GM10847 (cell line): ENCODE data around the gene TMTC1.

Experiments used
- POLR2A ChIP-seq: IDR thresholded peaks from 2 replicates; pipeline ENCODE4 v1.6.1; 2011; ENCODE audit not compliant: insufficient read length; ENCODE audit errors: extremely low read depth

TMTC1 gene

DNA sequence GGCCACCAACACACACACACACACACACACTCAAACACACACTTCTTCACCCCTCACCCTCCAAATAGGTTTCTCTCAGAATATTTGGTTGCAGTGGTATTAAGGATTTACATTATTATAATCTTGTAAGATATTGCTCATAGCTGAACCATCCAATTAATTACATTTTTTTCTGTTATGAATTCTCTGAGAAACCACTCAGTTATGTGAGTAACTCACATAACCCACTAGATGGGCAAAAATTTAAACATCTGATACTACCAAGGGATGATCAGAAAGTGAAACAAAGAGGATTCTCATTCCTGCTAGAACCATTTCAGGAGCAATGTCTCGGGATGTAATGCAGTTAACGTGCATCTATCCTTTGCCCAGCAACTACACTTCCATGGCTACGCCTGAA lies 31.6 kb downstream of the TMTC1 start:
- no peak for TF ChIP-seq POLR2A

DNA sequence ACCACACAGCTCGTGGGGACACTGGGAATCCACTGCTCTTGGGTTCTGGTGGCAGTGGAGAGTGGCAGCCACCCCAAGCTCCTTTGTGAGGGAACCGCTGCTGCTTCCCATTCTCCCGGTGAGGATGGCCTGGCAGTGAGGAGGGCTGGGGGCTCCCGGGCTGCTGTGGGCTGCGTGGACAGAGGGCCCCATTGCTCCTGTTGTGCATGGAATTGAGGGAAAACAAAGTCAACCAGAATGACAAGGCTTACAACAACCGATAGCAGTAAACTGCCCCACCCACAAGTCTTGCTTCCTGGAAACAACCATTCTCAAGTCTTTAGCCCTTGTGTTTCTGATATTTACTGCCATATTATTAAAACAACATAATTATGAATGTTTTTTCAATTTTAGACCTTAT lies 32.1 kb downstream of the TMTC1 start:
- TF ChIP-seq POLR2A = no peak

DNA sequence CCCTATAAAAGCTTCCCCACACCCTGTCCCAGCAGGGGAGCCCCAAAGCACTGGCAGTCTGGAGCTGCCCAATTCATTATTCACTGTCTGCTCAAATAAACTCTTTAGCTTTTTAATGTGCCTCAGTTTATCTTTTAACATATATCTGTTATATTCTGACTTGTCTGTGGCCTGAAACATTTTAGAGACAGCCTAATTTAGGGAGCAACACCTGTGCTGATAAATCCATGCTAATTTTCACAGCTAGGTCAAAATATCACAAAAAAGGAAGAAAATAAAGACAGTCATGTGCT lies 32.9 kb downstream of the TMTC1 start:
- TF ChIP-seq POLR2A = no peak

DNA sequence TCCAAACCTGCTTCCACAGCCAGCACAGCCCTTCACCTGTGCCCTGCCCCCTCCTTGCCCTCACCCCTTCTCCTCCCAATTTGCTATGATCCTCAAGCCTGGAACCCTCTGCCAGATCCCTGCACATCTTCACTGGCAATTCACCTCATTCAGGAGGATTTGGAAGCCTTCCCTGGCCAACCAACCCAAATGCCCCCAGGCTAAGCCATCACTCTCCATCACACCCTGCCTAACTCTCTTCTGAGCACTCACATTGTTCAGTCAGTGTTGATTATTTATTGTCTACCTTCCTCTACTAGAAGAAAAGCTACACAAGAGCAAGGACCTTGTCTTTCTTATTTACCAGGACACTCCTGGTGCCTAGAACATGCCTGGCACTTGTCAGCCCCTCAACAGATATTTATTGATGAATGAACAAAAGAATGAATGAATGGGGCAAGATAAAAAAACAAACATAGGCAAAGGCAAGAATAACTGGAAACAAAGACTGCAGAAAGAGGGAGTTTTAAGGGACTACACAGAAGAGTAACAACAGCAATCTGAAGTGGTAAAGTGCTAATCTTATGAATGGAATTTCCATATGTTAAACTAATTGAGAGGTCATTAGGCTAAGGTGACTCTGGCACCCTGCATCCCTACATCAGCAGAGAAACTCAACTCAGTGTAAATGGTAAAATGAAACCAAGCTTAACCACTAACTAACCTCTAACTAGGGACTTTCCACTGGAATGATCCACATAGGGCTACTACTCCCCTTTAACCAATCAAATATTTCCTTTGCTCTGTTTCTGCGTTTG lies 33.4 kb downstream of the TMTC1 start:
- no peak for TF ChIP-seq POLR2A

DNA sequence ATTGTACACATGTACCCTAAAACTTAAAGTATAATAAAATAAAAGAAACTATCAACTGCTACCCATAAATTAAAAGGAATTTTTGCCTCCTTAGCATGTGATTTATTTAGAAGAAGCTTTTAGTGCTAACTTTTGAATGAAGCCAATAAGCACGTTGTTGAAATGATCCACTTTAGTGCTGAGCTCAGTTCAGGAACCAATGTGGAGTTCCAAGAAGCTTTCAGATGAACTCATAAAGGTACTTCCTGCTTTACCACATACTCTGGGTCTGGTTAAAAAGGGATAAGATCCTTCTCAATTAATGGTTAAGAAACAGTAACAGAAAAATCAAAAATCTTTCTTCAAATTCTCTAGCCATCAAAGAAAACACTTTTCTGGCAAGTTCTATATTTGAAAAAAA lies 39.4 kb downstream of the TMTC1 start:
- TF ChIP-seq POLR2A = no peak

DNA sequence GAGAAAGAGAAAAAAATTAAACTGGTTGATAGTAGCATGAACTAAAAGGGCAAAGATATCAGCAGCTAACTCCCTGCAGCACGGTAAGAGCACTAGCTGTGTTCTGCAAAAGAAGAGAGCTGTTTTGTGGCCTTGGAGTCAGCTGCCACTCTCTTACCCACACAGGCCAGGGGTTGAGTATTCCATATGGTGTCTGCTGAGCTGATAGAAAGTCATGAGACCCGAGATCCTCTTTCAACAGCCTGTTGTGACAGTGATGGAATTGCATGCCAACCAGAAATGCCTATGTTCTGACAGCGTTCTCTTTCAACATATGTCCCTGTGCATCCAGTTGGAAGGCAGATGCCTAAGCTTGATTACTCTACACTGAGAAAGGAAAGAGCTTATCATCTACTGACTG lies 39.9 kb downstream of the TMTC1 start:
- TF ChIP-seq POLR2A = no peak

DNA sequence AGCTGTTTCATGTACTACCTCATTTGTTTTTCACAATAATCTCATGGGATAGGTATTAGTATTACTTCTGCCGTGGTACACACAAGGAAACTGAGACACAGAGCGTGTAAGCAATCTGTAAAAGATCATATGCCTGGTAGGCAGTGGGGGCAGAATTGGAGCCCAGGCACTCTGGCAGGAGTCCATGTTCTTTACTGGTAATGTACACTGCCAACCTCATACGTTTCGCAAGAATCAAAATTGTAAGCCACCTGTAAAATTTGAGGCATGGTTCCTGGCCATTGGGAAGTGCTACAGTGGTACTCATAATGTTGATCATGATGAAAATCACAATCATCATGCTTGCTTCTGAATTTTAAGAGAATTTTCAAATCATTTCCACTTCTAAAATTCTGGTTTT lies 40.7 kb downstream of the TMTC1 start:
- TF ChIP-seq POLR2A = no peak

DNA sequence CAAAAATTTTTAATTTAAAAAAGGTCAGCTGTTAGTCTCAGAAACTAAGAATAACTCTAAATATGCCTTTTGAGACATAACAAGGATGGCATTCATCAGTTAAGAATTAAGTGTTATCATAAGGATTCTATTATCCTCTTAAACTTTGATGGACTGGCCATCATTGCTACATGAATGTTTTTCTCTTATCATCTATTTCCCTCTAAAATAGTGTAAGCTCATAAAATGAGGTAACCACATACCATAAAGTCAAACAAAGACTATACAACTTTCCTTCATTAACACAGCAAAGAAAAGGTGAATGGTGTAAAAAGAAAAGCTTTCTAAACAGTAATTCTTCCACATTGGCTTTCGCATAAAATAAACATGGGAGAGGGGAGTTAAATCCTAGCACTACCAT lies 41.1 kb downstream of the TMTC1 start:
- TF ChIP-seq POLR2A = no peak

DNA sequence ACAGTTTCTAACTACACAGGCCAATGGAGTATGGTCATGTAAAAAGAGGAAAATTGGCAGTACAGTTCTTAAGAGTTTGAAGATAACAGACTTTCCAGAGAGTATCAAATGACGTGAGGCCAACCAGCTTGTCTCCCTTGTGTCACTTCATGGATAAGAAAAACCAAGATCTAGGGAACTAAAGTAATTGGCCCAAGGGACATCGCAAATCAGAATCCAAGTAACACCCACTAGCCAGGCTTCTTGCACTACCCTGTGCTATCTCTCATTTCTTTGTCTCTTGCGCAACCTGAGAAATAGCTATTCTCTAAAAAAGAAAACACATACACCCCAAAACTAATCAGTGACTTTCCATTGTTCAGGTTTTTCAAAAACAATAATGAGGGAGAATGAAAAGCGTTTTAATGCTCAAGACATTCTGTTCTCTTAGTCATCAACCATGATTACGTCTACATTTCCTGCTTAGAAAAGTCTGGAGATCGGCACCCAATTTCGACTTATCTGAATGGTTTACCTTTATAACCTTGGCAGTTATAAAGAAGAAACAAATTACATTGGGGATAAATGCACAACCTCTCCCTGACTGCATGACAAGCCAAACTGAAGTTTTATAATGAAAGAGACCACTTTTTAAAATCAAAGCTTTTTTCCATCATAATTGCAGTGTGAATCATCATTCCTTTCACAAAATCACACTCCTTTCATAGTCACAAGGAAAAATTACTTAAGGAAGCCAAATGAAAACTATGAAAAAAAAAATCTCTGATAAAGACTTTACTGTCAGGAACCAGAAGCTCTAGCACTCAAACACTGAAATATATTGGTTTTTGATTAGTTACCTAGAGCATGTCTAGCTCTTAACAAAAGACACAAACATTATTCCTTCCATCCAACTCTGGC lies 42.1 kb downstream of the TMTC1 start:
- no peak for TF ChIP-seq POLR2A

DNA sequence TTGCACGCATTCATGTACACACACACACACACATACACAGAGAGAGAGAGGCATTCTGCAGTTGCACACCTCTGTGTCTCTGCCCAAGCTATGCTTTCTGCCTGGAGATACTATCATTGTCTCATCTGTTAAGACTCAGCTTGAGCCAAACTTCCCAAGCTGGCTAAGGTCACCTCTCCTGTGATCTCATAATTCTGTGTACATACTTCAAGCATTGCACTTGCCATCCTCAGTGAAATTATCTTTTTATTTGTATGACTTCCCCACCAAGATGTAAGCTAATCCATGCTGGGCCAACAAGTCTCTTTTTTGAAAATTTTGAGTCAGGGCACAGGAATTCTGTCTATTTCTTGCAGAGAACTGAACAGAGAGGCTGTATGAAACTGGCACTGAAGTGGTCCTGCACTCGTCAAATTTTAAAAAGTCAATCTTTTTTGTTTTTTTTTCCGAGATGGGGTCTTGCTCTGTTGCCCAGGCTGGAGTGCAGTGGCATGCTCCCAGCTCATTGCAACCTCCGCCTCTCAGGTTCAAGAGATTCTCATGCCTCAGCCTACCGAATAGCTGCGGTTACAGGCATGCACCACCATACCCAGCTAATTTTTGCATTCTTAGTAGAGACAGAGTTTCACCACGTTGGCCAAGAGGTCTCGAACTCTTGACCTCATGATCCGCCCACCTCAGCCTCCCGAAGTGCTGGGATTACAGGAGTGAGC lies 44.3 kb downstream of the TMTC1 start:
- TF ChIP-seq POLR2A = no peak

DNA sequence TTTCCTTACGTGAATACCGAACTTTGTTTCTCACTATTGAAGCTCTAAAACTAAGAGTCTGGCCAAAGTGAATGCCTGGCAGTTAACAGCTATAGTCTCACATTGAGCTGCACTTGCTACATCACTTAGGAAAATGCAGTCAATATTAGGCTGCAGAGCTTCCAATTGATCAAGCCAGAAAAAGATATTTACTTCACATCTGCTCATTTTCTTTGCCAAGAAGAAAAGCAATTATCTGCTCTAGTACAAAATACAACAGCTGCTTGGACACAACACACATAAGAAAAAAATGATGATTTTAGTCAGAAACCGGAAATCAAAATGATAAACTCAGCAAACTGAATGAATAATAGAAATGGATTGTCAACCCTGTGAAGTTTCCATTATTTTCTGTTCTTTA lies 45.4 kb downstream of the TMTC1 start:
- no peak for TF ChIP-seq POLR2A

DNA sequence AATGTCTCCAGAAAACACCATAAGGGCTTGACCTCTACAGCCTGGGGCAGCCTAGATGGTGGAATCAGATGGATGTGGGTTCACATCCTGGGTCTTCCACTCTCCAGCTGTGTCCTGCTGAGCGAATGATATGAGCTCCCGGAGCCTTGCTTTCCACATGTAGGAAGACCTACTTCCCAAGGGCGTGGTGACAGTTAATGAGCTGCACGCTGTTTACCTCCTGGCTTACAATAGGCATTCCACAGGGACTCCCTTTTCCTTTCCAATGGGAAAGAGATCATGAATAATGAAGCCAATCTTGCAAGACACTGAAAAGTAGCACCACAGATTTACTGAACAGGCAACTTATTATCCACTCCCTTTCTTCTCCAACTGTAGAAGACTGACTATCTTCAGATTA lies 46.1 kb downstream of the TMTC1 start:
- TF ChIP-seq POLR2A = no peak

DNA sequence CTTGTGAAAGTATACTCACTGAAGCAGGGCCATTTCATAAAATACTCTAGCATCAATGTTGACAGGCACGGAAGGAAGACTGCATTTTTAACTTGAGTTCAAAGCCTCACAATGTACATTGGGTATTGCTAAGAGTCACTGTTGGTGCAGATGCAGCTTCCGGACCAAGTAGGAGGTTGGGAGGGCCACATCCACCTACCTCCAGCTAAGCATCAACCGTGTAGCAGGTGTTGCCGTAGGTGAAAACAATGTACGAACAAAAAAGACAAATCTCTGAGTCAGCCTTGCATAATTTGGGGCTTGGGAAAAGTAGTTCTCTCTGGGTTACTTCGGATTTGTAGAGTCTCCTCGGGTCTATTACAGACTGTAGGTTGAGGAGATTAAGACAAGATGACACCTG lies 48.1 kb downstream of the TMTC1 start:
- no peak for TF ChIP-seq POLR2A

DNA sequence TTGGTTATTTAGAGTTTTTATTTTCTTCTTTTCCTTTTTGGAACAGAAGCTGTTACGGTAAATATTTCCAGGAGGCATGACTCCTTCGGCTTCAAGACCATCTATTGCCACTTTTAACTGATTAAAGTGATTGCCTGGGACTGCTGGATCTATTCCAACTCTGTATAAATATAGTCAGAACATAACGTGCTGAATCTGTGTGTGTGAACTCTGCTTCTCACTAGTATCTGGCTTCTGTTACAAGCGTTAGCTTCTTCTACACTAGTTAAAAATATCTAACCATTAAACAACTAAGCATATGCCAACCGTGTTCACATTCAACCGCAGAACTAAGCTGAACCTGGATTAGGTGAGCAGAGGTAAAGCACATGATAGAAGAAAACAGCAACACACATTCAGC lies 49.0 kb downstream of the TMTC1 start:
- TF ChIP-seq POLR2A = no peak

DNA sequence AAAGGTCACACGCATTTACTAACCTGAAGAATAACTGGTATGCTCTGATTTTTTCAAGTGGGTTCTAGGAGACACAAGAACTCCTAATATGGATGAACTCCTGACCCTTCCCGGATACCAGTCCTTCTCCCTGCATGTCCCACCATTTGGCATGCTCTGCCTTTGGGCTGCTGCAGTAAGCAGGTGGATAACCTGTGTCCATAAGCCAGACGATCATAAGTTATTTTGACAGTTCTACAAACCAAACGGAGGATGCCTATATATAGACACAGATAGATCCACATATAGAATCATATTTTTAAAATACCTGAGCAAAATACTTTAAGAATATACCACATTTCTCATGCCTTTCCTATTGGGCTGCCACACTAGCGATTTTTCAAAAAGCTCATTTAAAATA lies 49.4 kb downstream of the TMTC1 start:
- no peak for TF ChIP-seq POLR2A

DNA sequence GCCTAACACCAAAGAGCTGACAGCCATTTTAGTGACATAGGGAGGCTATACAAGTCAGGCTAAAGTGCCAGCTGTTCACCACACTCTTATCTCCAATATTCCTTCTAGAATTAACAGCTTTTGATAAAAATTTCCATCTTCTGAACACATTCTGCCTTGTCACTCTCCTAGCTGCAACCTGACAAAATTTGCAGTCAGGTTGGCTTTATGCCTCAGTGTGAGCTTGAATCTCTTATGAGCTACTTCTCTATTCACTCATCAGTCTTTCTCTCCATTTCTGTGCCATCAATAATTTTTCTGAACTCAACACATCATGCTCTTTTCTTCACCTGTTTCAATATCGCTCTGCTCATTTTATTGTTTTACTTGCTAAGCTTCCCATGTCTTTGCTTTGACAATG lies 50.2 kb downstream of the TMTC1 start:
- TF ChIP-seq POLR2A = no peak
